HG03432 (cell line): ENCODE data around the gene LCN2.
"Not testable (repeated sequence)": the region's sequence is repeated elsewhere in the genome, so short reads cannot be mapped to it uniquely, and the experiment has no call there.

Experiments used
- ATAC-seq: cut with Tn5 transposase; IDR thresholded peaks from one replicate; pipeline ENCODE4 v1.9.1; 2021; ENCODE audit warnings: mild to moderate bottlenecking, moderate library complexity; ENCODE audit not compliant: unreplicated experiment

Gene LCN2

GRCh38 chr9:128149001-128149701 lies at the start of gene LCN2:
Gene LCN2 (plus strand): TSS chr9:128149453. CDS start chr9:128149526, 73 bp downstream.
- ATAC-seq, result no peak

- ATAC-seq, result no peak
These were observed 49.2 kb upstream of the LCN2 start for GRCh38 chr9:128099932-128100491.

GRCh38 chr9:128100581-128100980 lies 48.7 kb upstream of the LCN2 start:
- ATAC-seq, result no peak

GRCh38 chr9:128101231-128101661 lies 48.0 kb upstream of the LCN2 start:
- ATAC-seq, result no peak

GRCh38 chr9:128101690-128102089 lies 47.6 kb upstream of the LCN2 start:
- ATAC-seq, result no peak

GRCh38 chr9:128102196-128102595 lies 47.1 kb upstream of the LCN2 start:
- ATAC-seq, result no peak

- ATAC-seq, result no peak
These were observed 46.2 kb upstream of the LCN2 start for GRCh38 chr9:128102861-128103588.

GRCh38 chr9:128103589-128103962 lies 45.7 kb upstream of the LCN2 start:
- ATAC-seq, result no peak

- ATAC-seq, result no peak
These were observed 45.1 kb upstream of the LCN2 start for GRCh38 chr9:128104171-128104618.

GRCh38 chr9:128105538-128106175 lies 43.6 kb upstream of the LCN2 start:
- ATAC-seq, result no peak

- ATAC-seq, result no peak
These were observed 42.9 kb upstream of the LCN2 start for GRCh38 chr9:128106181-128106939.

GRCh38 chr9:128106940-128107467 lies 42.2 kb upstream of the LCN2 start:
- no peak for ATAC-seq

GRCh38 chr9:128107468-128108268 lies 41.6 kb upstream of the LCN2 start:
- ATAC-seq, result no peak

- ATAC-seq, result no peak
These were observed 40.8 kb upstream of the LCN2 start for GRCh38 chr9:128108269-128109049.

- no peak for ATAC-seq
These were observed 40.1 kb upstream of the LCN2 start for GRCh38 chr9:128109050-128109709.

GRCh38 chr9:128111726-128112125 lies 37.5 kb upstream of the LCN2 start:
- ATAC-seq, result not testable (repeated sequence)

GRCh38 chr9:128113526-128114325 lies 35.5 kb upstream of the LCN2 start:
- no peak for ATAC-seq
